ENCODE results near the gene GPR17.
A peak's percentile ranks its signal among the peaks of the same experiment; 100 is the strongest.

GPR17 gene, protein sequence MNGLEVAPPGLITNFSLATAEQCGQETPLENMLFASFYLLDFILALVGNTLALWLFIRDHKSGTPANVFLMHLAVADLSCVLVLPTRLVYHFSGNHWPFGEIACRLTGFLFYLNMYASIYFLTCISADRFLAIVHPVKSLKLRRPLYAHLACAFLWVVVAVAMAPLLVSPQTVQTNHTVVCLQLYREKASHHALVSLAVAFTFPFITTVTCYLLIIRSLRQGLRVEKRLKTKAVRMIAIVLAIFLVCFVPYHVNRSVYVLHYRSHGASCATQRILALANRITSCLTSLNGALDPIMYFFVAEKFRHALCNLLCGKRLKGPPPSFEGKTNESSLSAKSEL

GRCh38 chr2:127645395-127646291, at the start of gene GPR17:
Gene GPR17 (plus strand): TSS chr2:127646153. CDS start chr2:127650736, 4,583 bp downstream.
- no peak for DNase-seq (ENCODE audit: low spot score)

- DNase-seq (ENCODE audit: low spot score): no peak
These were observed 49.5 kb upstream of the GPR17 start for GRCh38 chr2:127596311-127597045.

- no peak for DNase-seq (ENCODE audit: low spot score)
These were observed 48.6 kb upstream of the GPR17 start for GRCh38 chr2:127597046-127597983.

DNA sequence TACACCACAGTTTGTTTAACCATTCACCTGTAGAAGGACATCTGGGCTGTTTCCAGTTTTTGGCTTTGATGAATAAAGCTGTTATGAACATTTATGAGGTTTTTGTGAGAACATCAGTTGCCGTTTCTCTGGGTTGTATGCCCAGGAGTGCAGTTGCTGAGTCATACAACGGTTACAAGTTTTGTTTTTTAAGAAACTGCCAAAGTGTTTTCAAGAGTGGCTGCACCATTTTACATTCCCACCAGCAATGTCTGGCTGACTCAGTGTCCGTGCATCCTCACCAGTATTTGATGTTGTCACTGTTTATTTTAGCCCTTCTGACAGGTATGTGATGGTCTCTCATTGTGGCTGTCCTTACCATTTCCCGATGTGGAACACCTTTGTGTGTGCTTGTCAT, 48.0 kb upstream of the GPR17 start:
- no peak for DNase-seq (ENCODE audit: low spot score)

- no peak for DNase-seq (ENCODE audit: low spot score)
These were observed 47.2 kb upstream of the GPR17 start for GRCh38 chr2:127598711-127599110.

DNA sequence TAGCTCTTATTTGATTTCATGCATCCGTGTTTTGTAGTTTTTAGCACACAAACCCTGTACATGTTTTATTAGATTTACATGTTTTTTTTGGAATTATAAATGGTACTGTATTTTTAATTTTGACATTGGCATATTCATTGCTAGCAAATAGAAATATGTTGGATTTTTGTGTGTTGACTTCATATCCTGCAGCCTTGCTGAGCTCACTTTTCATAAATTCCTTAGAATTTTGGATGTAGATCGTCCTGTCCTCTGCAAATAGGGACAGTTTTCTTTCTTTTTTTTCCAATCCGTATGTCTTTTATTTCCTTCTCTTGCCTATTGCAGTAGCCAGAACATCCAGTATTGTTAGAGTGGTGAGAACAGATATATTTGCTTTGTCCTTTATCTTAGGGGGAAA, 46.7 kb upstream of the GPR17 start:
- DNase-seq (ENCODE audit: low spot score): peak; percentile 31

DNA sequence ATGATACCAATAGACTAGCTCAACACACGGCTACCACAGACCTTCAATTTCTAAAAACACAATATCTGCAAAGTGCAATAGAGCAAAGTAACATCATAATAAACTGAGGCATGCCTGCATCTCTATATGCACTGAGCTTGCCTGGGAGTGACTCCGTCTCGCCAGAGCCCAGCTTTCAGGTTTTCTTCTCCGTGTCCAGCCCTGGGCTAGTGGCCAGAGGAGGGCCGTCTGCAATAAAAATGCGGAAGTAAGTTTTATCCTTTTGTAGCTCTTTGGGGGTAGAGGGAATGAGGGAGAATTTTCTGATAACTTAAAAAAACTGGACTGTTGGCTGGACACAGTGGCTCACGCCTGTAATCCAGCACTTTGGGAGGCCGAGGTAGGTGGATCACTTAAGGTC, 41.0 kb upstream of the GPR17 start:
- no peak for DNase-seq (ENCODE audit: low spot score)

GRCh38 chr2:127605691-127606263, 40.2 kb upstream of the GPR17 start:
- no peak for DNase-seq (ENCODE audit: low spot score)

- DNase-seq (ENCODE audit: low spot score): no peak
These were observed 39.1 kb upstream of the GPR17 start for GRCh38 chr2:127606625-127607398.

- no peak for DNase-seq (ENCODE audit: low spot score)
These were observed 38.5 kb upstream of the GPR17 start for GRCh38 chr2:127607399-127607908.

DNA sequence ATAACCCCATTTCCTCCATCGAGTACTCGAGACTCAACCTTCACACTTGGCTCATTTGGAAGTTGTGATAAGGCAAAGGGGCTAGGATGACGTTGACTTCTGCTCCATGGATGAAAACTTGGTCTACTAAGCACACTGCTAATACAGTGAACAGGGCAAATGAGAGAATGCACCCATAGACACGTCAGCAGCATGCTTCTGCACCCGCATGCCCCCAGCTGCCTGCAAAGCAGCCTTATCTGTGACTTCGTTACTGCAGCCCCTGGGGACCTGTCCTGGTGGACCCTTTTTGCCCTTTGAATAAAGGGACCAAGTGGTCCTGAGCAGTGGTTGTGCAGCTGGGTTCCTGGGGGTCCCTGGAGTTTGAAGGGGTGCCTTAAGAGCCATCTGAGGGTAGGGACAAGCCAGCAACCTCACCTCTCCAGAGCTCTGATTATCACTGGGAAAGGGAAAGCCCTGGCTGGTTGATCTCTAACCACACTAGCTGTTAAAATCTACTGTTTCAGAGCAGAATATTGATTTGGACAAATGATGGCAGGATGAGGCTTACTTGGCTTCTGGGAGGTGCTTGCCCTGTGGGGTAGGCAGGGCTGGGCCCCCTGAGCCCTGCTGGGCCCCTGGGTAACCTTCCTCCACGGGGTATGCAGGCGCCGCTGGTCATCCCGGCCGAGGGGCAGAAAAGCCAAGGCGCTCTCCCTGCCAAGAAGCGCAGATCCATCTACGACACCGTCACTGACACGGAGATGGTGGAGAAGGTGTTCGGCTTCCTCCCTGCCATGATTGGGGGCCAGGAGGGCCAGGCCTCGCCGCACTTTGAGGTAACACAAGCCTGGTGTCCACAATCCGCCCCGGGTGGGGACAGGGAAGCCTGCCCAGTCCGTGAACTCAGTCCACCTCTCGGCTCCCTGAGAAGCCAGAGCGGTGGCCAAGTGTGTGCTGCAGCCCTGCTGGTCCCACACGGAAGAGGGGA, 37.6 kb upstream of the GPR17 start:
- DNase-seq (ENCODE audit: low spot score): no peak

DNA sequence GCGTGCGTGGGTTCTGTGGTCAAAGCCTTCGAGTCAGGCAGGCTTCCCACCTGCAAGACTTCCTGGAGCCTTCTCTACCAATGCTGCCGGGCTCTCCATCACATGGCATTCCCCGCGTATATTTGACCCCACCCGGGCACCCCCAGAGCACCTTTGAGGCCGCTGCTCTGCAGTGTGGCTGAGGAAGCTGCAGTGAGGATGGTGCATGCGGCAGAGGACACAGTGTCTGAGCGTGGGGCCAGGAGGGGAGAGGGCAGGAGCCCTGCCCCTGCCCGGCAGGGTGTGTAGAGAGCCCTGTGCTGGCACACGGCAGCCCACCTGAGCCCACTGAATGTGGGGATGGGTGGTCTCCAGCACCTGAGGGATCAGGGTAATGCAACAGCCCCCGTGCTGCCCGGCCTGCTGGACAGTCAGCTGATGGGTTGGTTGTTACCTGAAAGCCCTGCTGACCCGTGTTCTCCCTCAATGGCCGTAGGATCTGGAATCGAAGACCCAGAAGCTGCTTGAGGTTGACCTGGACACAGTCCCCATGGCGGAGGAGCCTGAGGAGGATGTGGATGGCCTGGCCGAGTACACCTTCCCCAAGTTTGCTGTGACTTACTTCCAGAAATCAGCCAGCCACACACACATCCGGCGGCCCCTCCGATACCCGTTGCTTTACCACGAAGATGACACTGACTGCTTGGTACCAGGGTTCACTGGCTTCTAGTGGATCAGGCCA, 36.8 kb upstream of the GPR17 start:
- no peak for DNase-seq (ENCODE audit: low spot score)

- no peak for DNase-seq (ENCODE audit: low spot score)
These were observed 36.1 kb upstream of the GPR17 start for GRCh38 chr2:127609818-127610217.

DNA sequence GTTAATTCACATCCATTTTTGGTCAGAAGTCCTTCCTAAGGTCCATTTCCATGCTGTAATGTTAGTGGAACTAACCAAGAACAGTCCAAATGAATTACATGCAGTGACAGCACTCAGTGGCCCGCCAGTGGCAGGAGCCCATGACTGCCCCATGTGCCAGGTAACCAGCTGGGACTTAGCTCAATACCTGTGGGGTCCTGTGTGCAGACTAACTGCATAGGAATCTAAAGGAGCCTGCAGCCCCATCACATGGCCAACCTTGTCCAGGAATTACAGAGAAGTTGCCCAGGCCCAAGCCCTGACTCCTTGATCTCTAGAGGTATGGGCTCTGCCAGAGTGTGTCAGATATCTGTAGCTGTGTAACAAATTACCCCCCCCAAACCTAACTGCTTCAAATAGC, 35.4 kb upstream of the GPR17 start:
- no peak for DNase-seq (ENCODE audit: low spot score)

GRCh38 chr2:127611076-127611925, 34.7 kb upstream of the GPR17 start:
- DNase-seq (ENCODE audit: low spot score): no peak

- no peak for DNase-seq (ENCODE audit: low spot score)
These were observed 33.7 kb upstream of the GPR17 start for GRCh38 chr2:127612111-127612822.

GRCh38 chr2:127614246-127614645, 31.7 kb upstream of the GPR17 start:
- DNase-seq (ENCODE audit: low spot score): no peak
